Measurements from ENCODE around the gene ERF.

ERF gene

GRCh38 chr19:42212886-42213285 is 42.0 kb downstream of the ERF start:
- DNase-seq: no peak

GRCh38 chr19:42208612-42209011 is 46.3 kb downstream of the ERF start:
- DNase-seq: no peak

DNA sequence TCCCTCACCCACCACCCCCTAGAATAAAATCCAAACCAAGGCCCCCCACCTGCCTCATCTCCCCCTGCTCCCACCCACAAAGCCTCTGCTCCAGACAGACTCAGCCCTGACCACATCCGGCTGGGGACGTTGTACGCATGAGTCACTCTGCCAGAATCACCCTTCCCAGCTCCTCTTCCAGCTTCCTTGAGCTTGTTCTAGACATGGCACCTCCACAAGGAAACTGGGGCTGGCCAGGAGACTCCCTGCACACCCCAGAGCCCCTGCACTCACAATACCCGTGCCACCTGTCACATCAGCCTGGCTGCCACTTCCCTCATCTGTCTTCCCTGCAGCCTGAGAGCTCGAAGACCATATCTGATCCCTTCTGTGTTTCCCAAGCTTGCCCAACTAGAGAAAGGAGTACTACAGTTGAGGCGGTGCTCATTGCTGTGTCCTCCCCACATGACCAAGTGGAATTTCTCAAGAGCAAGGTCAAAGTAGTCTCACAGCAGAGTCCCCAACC is 47.1 kb downstream of the ERF start:
- no peak for DNase-seq

DNA sequence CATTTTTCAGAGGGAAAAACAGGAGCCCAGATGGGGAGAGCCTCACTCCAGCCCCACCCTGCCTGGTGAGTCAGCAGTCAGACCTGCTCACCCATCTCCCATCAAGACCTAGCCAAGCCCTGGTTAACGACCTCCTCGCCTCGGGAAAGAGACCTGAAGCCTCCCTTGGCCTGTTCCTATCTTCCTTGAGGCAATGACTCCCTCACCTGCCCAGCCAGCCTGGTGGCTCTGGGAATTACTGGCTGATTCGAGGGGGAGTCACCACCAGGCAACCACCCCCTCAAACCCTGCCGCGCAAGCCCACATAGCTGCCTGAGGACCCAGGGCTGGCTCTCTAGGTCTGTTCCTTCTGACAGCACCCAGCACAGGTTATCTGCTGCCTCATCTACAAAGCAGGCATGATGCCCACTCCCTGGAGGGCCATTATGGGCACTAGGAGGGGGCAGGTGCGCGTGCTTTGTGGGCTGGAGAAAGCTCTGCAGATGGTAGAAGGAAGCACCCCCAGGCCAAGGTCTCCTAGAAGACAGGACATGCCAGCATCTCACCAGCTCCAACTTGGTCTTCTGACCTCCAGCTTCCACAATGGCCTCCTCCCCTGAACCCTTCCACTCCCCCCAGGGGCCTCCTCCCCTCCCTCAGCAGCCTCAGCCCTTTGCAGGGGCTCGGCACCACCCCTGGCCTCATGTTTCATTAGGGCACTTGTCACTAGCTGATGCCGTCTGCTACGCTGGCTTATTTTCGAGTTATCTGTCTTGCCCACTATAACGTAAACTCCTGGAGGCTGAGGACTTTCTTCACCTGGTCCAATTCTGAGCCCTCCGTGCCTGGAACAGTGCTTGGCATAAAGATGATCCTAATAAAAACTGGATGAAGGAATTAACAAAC is 47.8 kb downstream of the ERF start:
- DNase-seq: no peak

DNA sequence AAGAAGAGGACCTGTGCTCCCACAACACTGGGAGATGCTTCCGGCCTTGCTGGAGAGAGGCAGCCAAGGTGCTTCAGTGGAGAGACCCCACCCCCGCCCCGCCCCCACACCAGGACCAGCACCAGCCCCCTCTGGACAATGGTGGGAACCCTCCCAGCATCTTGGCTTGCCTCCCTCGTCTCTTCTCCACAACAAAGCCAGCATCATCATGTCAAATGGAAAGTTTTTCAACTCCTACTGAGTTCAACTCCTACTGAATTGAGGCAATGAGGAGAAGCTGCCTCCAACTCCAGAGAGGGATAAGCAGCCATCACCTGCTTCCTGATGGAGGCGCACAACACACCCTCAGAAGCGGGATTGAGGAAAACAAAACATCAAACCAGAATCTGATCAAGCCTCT is 50.3 kb downstream of the ERF start:
- DNase-seq: no peak

DNA sequence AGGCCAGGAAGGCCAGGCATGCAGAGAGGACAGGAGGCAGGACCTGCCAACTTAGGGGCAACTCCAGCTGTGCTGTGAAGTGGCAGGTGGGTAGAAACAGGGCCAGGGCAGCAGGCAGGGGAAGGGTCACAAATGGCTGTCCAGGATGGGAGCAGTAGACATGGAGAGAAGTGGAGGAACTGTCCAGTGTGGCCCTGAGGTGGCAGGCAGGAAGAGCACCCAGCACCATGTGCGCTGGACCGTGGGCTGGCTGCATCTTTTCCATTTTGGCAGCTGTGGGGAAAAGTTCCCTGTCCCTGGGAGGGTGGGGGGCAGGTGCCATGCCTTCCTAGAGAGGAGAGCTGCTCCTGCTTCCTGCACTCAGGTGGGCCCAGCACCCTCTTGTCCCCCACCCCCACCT is 51.2 kb downstream of the ERF start:
- no peak for DNase-seq

DNA sequence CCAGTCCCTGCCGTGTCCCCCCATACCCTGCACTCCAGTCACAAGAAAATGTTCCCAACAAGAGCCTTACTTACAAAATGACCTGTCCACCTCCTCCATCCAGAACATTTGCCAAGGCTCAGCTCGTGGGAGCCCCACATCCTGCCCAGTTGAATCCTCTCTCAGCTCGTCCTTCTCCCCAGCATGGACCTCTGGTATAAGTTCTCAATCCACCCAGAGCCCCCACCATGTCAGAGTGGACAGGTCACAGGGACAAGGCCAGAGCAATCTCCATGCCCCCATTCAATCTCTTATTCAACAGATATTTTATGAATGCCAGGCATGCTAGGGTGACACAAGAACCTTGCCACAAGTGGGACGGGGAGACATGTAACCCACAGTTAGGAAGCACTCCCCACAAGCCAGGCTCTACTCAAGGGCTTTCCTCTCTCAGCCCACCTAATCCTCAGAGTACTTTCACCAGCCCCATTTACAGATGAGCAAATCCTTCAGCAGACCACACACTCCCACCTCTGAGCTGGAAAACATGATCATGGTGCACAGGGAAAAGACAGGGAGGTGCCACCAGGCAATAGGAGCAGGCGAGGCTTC is 52.5 kb downstream of the ERF start:
- no peak for DNase-seq

GRCh38 chr19:42201489-42202289 is 53.2 kb downstream of the ERF start:
- DNase-seq: peak in 6 of 14 donors; percentile 18 to 55 (median 36)

DNA sequence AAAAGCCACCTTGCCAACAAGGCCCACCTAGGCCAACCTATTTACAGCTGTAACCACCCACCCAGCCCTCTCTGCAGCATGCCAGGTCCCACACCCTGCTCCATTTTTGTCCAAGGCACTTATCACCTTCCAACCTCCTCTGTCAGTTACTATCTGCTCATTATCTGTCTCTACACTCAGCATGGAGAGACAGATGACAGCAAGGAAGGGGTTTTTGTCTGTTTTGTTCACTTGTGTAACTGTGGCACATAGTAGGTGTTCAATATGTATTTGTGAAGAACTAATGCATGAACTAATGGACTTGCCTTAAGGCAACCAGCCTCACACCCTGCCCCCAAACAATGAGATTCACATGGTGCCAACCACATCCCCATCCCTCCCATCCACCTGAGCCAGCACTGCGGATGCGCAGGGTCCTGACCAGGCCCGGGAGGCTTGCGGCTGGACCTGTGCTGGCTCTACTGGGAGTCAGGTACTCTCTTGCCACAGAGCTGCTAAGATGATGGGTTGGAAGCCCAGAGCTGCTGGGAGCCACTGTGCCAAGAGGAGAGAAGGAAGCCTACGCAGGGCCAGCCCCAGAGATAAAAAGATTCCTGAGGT is 54.7 kb downstream of the ERF start:
- DNase-seq: no peak

DNA sequence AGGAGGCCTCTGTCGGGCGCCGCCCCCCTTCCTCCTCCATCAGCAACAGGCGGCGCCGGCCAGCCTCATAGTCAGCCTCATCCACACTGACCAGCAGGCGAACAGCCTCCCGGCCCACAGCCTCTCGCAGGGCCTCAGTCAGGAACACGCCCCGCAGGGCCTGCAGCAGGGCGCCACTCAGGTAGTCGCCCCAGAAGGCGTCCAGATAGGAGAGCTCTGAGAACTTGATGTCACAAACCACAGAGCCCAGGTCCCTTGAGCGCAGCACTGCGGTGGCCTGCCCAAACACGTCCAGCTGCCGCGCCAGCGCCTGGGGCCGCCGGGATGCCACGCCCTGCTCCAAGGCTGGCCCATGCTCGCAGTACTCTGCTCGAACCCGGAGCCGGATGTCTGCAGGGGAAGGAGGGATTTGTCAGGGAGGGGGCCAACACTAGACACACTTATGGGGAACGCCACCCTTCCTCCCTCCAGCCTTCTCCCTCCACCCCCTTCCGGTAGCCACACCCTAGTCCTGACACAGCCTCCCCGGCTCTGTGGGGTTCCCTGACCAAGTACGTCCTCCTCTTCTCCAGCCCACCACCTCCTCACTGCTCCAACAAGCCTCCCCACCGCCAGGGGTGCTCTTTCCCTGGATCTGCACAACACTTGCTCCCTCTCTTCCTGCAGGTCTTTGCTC is 55.4 kb downstream of the ERF start:
- DNase-seq: no peak

- DNase-seq: no peak
Observed at GRCh38 chr19:42198676-42199439, 56.1 kb downstream of the ERF start.

Measured in C1 segment of cervical spinal cord (tissue), 14 donors.